HG02763 (cell line): ENCODE results near the gene MEX3B.
"Not testable (repeated sequence)": the region's sequence is repeated elsewhere in the genome, so short reads cannot be mapped to it uniquely, and the experiment has no call there.

Source experiments
- ATAC-seq: cut with Tn5 transposase; IDR thresholded peaks from one replicate; pipeline ENCODE4 v1.9.1; 2021; ENCODE audit warnings: mild to moderate bottlenecking, moderate library complexity; ENCODE audit not compliant: unreplicated experiment

MEX3B gene

GRCh38 chr15:82051664-82052063 is 5.8 kb upstream of the MEX3B start:
- ATAC-seq: no peak

DNA sequence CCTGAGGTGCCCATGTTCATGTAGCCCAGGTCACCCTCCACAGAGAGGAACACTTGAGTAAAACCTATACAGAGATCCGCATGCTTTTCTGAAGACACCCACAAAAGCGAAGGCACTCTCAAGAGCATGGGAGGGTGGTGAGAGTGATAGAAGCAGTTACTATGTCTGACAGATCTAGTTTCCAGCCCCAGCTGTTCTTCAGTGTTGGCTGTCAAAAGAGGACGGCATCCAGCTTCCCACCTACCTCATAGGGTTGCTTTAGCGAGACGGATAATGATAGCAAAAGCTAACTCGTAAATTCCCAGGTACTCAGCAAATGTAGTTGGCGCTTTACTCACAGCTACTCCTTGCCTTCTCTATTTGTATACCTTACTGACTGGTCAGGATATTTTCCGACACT is 3.0 kb upstream of the MEX3B start:
- no peak for ATAC-seq

GRCh38 chr15:82047453-82048400 is 1.9 kb upstream of the MEX3B start:
- ATAC-seq: no peak

DNA sequence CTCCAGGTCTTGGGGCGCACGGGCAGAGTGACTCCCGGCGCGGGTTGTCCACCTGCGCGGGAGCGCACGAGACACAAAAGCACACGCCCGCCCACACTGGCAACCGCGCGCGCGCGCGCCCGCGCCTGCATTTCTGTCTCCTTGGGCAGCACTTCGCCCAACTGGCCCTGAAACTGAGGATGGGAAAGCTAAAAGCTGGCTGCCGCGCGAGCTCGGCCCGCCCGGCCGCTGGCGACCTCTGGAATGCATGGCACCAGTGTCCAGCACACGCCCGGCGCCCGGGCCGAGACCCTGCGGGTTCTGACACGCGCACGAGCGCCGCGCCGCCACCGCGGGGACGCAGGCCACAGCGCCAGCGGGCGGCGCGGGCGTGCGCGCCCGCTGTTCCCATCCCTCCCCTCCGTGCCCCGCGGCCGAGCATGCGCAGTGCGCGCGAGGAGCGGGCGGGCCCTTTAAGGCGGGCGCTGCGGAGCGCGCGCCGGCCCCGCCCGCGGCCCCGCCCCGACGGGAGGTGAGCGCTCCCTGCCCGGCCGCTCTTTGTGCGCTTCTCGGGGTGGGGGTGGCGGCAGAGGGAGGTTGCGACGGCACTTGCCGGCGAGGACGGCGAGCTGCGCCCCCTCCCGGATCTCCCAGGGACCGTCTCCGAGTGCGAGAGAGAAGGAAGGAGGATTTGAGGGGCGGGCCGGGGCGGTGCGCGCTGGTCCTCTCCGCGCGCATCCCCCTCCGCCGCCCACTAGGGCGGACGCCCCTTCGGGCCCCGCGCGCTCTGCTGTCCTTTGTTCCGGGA is 1.0 kb upstream of the MEX3B start:
- peak; percentile 67 for ATAC-seq

- peak; percentile 0 for ATAC-seq
Measured at GRCh38 chr15:82045179-82045891, 483 bp downstream of the MEX3B start.

- no peak for ATAC-seq
Measured at GRCh38 chr15:82044373-82045178, 1.2 kb downstream of the MEX3B start.

GRCh38 chr15:82043796-82044372 is 1.9 kb downstream of the MEX3B start:
- ATAC-seq: no peak

GRCh38 chr15:82043130-82043673 is 2.6 kb downstream of the MEX3B start:
- ATAC-seq: no peak

- no peak for ATAC-seq
Measured at GRCh38 chr15:82040862-82041261, 5.0 kb downstream of the MEX3B start.

DNA sequence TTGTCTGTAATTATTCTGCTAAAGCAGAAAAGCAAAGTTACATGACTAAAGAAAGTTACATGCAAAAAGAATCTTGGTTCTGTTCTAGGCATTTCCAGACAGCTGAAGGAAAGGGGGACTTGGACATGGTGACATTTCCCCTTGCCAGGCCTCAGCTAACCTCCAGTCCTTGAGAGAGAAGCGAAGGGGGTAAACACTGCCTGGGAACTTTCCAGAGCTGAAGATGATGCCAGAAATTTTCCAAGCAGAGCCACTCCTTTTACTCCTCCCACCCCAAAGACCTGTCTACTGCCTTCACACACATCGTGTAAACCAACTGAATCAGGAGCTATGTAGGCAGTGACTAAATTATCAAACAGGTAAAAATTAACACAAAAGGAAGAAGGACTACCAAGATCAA is 5.4 kb downstream of the MEX3B start:
- ATAC-seq: no peak

GRCh38 chr15:82039871-82040270 is 5.9 kb downstream of the MEX3B start:
- no peak for ATAC-seq

- ATAC-seq: no peak
Measured at GRCh38 chr15:82036461-82036860, 9.4 kb downstream of the MEX3B start.

DNA sequence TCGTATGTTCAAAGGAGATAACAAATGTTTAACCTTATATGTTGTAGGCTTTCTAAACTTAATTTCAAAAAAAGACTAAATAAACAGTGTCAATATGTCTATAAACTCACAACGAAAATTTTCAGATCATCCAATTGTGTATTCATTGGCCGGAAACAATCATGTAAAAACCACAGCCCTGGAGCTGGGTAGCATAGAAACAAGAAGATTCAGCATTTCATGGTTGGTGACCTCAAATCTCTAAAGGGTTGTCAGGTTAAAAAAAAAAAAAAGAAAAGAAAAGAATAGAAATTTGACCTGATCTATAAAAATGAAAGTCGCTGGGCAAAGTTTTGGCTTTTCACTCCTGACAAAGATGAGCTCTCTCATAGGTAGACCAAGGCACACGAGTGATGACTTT is 13.9 kb downstream of the MEX3B start:
- ATAC-seq: no peak

- no peak for ATAC-seq
Measured at GRCh38 chr15:82030176-82030575, 15.6 kb downstream of the MEX3B start.

- ATAC-seq: not testable (repeated sequence)
Measured at GRCh38 chr15:82028163-82028562, 17.7 kb downstream of the MEX3B start.

GRCh38 chr15:82021992-82022391 is 23.8 kb downstream of the MEX3B start:
- ATAC-seq: no peak

DNA sequence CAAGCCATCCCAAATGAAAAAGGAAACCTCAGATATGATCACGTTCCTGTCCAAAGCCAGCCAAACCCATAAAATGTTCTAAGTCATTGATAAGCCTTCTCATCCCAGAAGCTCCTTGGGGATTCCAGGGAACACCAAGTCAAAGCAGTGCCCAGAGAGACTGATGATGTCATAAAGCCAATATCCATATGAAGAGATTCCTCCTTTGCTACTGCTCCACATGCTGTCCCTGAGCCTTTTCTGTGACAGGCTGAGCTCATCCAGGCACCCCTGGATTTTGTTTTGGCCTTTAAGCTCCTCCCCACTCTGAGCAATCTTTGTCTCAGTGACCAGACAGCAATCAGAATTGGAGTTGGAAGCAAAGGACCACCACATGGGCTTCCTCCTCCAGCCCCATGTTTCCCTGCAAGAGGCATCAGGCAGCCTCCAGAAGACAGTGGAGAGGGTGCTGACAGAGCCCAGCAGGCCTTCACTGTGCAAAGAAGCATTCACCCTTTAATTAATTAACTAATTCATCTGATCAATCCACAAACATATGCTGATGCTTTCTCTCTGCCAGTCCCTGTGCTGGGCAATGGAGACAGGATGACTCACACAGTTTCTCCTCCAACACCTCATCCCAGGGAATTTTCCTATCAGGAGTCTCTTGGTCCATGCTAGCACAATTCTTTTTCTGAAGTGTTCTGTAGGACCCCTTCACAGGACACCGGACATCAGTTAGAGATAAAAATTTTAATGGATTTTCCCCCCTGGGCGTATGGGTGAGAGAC is 25.0 kb downstream of the MEX3B start:
- no peak for ATAC-seq

DNA sequence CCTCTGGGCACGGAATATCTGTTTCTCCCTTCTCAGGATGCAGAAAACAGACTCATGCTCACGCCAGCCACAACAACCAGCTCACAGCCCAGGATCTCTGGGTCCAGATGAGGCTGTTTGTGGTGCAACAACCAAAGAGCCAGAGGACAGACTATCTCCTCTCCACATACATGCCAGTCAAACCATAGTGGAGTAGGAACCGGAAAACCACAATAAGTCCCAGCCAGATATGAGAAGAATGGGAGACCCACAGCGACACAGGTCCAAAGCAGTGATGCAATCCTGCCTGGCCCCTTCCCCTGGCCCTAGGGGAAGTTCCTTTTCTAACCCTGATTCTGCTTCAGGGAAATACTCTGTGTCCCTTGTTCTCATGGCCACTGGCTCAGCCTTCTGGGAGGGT is 27.6 kb downstream of the MEX3B start:
- no peak for ATAC-seq

DNA sequence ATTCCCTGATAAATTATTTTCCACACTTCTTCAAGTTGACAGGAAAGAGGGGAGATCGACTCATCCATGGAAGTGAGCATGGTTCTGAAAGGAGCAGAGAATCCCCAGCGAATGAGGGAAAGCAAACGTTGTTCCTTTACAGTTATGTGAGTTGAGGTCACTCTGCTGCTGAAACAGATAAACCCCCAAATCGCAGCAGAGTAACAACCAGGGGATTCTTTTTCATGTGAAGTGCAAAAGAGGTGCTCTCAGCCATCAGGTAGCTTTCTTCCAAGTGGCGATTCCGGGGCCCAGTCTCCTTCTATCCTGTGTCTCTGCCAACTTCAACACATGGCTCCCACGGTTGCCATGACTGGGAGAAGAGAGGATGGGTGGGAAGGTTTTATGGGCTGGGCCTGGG is 28.2 kb downstream of the MEX3B start:
- no peak for ATAC-seq
